DND-41 (cell line): ENCODE measurements around the gene SLC12A8.

ENCODE experiments used
- ATAC-seq: fragments of 200-7000 bp; cut with Tn5 transposase; 3 replicates; pipeline ENCODE4 v1.9.1; 2021; ENCODE audit warnings: low read depth; ENCODE audit not compliant: insufficient read depth
- DNase-seq: peaks from one replicate; pipeline ENCODE4 v3.0.0-alpha.2; 2020
- H2AFZ ChIP-seq: 2 replicates; pipeline ENCODE4 v1.6.0; 2012; ENCODE audit warnings: low read depth, low read length
- H3K27ac ChIP-seq: 2 replicates; pipeline ENCODE4 v1.5.1; 2012; ENCODE audit warnings: low read length, inconsistent platforms
- H3K27me3 ChIP-seq: fragments of 200-600 bp; sonication (generic); 2 replicates; pipeline ENCODE4 v1.6.0; 2012; ENCODE audit warnings: low read length, mild to moderate bottlenecking, inconsistent platforms; ENCODE audit not compliant: insufficient read depth, poor library complexity
- H3K36me3 ChIP-seq: 2 replicates; pipeline ENCODE4 v1.5.1; 2012; ENCODE audit warnings: low read length, inconsistent platforms; ENCODE audit not compliant: insufficient read depth
- H3K4me1 ChIP-seq: 2 replicates; pipeline ENCODE4 v1.5.1; 2012; ENCODE audit warnings: mild to moderate bottlenecking, low read length; ENCODE audit not compliant: insufficient read depth
- H3K4me2 ChIP-seq: 2 replicates; pipeline ENCODE4 v1.6.0; 2012; ENCODE audit warnings: mild to moderate bottlenecking, moderate library complexity, low read length, inconsistent platforms; ENCODE audit not compliant: insufficient read depth
- H3K4me3 ChIP-seq, 2 experiments: fragments of 200-600 bp in 1 of 2; shearing (Covaris generic) in 1 of 2; 2 replicates each; pipeline ENCODE4 v1.5.1; 2012 to 2016; ENCODE audit warnings: inconsistent platforms in 2 of 2, low read length in 2 of 2, mild to moderate bottlenecking in 2 of 2, low read depth in 1 of 2, moderate library complexity in 1 of 2
- H3K79me2 ChIP-seq: 2 replicates; pipeline ENCODE4 v1.6.0; 2012; ENCODE audit warnings: low read length, inconsistent platforms; ENCODE audit not compliant: insufficient read depth
- H3K9ac ChIP-seq: 2 replicates; pipeline ENCODE4 v1.6.0; 2012; ENCODE audit warnings: low read depth, mild to moderate bottlenecking, inconsistent platforms, low read length, moderate library complexity
- H3K9me3 ChIP-seq: 2 replicates; pipeline ENCODE4 v1.5.1; 2012; ENCODE audit warnings: low read length, moderate library complexity, mild to moderate bottlenecking, inconsistent platforms; ENCODE audit not compliant: insufficient read depth, severe bottlenecking
- H4K20me1 ChIP-seq: 2 replicates; pipeline ENCODE4 v1.6.0; 2012; ENCODE audit warnings: low read length; ENCODE audit not compliant: insufficient read depth
- EZH2 ChIP-seq: IDR thresholded peaks from 3 replicates; pipeline ENCODE4 v1.6.1; 2012; ENCODE audit warnings: borderline replicate concordance, low read depth, mild to moderate bottlenecking, moderate library complexity, low read length, inconsistent platforms; ENCODE audit not compliant: severe bottlenecking
- TF ChIP-seq, protein P1 (sequence below): IDR thresholded peaks from 2 replicates; pipeline ENCODE4 v1.5.1; 2012; ENCODE audit warnings: borderline replicate concordance, low read length, moderate library complexity, mild to moderate bottlenecking; ENCODE audit not compliant: poor library complexity, severe bottlenecking; ENCODE audit errors: extremely low read depth

SLC12A8 gene

DNA sequence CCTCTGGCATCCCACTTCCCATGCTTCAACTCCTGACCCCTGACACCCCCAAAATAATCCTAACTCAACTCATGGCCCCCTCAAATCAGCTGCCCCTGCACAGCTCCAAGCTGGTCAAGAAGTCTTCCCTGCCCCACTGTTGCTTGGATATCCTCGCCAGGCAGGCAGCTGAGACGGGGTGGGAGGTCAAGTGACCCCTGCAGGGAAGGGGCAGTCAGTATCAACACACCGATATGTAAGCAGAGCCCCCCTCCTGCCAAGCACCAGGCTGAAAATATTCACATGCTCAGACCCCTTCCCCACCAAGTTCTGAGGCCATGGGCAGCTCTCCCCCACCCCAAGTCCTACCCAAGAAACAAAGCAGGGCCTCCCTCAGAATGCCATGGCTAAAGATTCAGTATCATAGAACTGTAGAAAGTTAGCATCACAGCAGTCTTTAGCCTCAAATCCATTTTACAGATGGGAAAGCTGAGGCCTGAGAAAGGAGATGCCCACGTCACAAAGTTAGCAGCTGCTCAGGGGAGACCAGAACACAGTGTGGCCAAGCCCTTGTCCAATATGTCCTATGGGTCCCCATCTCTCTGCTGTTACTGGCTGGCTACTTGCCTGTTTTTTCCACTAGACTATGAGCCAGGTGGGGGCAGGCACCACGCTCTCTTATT is 67.8 kb downstream of the SLC12A8 start:
- TF ChIP-seq, protein P1, sequence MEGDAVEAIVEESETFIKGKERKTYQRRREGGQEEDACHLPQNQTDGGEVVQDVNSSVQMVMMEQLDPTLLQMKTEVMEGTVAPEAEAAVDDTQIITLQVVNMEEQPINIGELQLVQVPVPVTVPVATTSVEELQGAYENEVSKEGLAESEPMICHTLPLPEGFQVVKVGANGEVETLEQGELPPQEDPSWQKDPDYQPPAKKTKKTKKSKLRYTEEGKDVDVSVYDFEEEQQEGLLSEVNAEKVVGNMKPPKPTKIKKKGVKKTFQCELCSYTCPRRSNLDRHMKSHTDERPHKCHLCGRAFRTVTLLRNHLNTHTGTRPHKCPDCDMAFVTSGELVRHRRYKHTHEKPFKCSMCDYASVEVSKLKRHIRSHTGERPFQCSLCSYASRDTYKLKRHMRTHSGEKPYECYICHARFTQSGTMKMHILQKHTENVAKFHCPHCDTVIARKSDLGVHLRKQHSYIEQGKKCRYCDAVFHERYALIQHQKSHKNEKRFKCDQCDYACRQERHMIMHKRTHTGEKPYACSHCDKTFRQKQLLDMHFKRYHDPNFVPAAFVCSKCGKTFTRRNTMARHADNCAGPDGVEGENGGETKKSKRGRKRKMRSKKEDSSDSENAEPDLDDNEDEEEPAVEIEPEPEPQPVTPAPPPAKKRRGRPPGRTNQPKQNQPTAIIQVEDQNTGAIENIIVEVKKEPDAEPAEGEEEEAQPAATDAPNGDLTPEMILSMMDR, result no peak
- no peak for TF ChIP-seq EZH2
- Histone ChIP-seq H4K20me1 (no peaks in the 10 kb centered on the region), H3K4me2 (no peak overlapping the region), H3K9me3 (no peaks in the 10 kb centered on the region), H3K4me3 (no peak overlapping the region), H3K9ac (no peak overlapping the region), H3K79me2 (no peaks in the 10 kb centered on the region), H2AFZ (no peak overlapping the region), H3K4me1 (no peaks in the 10 kb centered on the region), H3K36me3 (no peaks in the 10 kb centered on the region), H3K27me3 (no peaks in the 10 kb centered on the region), H3K27ac (no peak overlapping the region)
- DNase-seq (no peak), ATAC-seq (no peak)

DNA sequence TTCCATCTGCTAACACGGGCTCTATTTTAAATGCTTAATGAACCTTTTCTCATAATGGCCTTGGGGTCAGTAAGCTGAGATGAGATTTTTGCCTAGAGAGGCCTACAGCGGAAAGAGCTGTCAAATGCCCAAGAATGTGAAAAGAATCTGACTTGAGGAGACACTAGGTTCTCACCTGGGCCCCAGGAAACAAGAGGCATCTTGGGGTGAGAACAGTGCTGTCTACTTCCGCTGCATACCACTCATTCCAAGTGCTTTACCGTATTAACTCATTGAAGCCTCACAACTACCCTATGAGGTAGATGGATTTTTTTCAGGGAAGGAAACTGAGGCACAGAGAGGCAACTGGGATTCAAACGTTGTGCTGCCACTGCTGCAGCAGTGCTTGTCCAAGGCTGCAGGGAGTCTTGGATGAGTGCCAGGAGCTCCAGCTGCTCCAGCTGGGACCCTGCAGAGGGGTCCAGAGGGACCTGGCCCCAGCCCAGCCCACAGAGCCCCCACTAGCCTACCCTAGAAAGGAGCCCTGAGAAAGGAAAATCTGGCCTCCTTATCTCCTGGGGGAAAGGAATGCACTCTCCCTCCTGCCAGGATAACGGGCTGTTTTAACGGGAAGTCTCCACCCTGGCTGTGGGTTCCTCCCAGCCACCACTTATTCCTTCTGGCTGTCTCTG is 68.4 kb downstream of the SLC12A8 start:
- H3K4me3 ChIP-seq, result no peak overlapping the region
- DNase-seq (no peak), ATAC-seq (no peak)
- no peak overlapping the region for H3K4me2 ChIP-seq
- H3K9me3 ChIP-seq, result no peaks in the 10 kb centered on the region
- no peak overlapping the region for H3K27ac ChIP-seq
- no peaks in the 10 kb centered on the region for H3K36me3 ChIP-seq
- no peak overlapping the region for H2AFZ ChIP-seq
- no peaks in the 10 kb centered on the region for H3K79me2 ChIP-seq
- no peaks in the 10 kb centered on the region for H3K4me1 ChIP-seq
- H3K27me3 ChIP-seq, result no peaks in the 10 kb centered on the region
- TF ChIP-seq, protein P1, result no peak
- TF ChIP-seq EZH2, result no peak
- H3K9ac ChIP-seq, result no peak overlapping the region
- H4K20me1 ChIP-seq, result no peaks in the 10 kb centered on the region

DNA sequence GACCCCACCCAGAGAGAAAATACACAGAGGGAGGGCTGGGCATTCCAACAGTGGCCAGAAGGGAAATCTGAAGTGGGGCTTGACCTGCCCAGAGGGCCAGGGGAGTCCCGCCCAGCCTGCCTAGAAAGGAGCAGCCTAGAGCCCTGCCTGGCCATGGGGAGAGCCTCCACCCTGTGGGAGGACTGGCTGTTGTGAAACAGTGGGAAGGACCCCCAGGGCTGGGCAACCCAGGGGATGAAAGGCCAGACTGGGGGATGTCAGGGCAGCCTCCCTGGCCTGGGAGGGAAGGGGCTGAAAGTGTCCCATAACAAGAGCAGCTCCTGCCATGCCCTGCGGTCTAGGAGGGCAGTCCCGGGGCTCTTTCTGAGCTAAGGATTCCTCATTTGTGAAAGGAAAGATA is 69.0 kb downstream of the SLC12A8 start:
- H2AFZ ChIP-seq, result no peak overlapping the region
- no peak overlapping the region for H3K27ac ChIP-seq
- no peak for ATAC-seq
- H3K4me3 ChIP-seq, result no peak overlapping the region
- TF ChIP-seq EZH2, result no peak
- TF ChIP-seq, protein P1, result no peak
- DNase-seq, result no peak
- no peaks in the 10 kb centered on the region for H4K20me1 ChIP-seq
- no peak overlapping the region for H3K9ac ChIP-seq
- H3K27me3 ChIP-seq, result no peaks in the 10 kb centered on the region
- no peak overlapping the region for H3K4me2 ChIP-seq
- H3K4me1 ChIP-seq, result no peaks in the 10 kb centered on the region
- H3K36me3 ChIP-seq, result no peaks in the 10 kb centered on the region
- H3K79me2 ChIP-seq, result no peaks in the 10 kb centered on the region
- no peaks in the 10 kb centered on the region for H3K9me3 ChIP-seq
